IMR-90 (cell line): ENCODE measurements around the gene NPPA.

Experiments used
- CTCF ChIP-seq: conservative IDR thresholded peaks from 2 replicates; pipeline ENCODE4 v1.5.1; 2012; ENCODE audit warnings: mild to moderate bottlenecking, low read depth, low read length, improper control_type of control experiment
- MAZ ChIP-seq: IDR thresholded peaks from 2 replicates; pipeline ENCODE4 v1.6.1; 2012; ENCODE audit warnings: low read depth, mild to moderate bottlenecking, low read length, improper control_type of control experiment, moderate library complexity, borderline replicate concordance
- POLR2A ChIP-seq: IDR thresholded peaks from 2 replicates; pipeline ENCODE4 v1.6.1; 2012; ENCODE audit warnings: mild to moderate bottlenecking, low read depth, low read length
- RAD21 ChIP-seq: IDR thresholded peaks from 2 replicates; pipeline ENCODE4 v1.6.1; 2012; ENCODE audit warnings: low read length, improper control_type of control experiment
- SMC3 ChIP-seq: fragments of 150-350 bp; IDR thresholded peaks from 2 replicates; pipeline ENCODE4 v1.6.1; 2016; ENCODE audit warnings: low read depth, mild to moderate bottlenecking, antibody characterized with exemption, low read length, moderate library complexity

GRCh38 chr1:11875094-11875493, 27.5 kb upstream of the NPPA start:
- no peak for TF ChIP-seq MAZ
- TF ChIP-seq CTCF = no peak
- TF ChIP-seq POLR2A = no peak
- no peak for TF ChIP-seq SMC3
- no peak for TF ChIP-seq RAD21
